HG03378 (cell line): ENCODE data around the gene CRADD.

ENCODE experiments used
- ATAC-seq: cut with Tn5 transposase; IDR thresholded peaks from one replicate; pipeline ENCODE4 v1.9.1; 2021; ENCODE audit warnings: mild to moderate bottlenecking, moderate library complexity; ENCODE audit not compliant: unreplicated experiment

CRADD gene

DNA sequence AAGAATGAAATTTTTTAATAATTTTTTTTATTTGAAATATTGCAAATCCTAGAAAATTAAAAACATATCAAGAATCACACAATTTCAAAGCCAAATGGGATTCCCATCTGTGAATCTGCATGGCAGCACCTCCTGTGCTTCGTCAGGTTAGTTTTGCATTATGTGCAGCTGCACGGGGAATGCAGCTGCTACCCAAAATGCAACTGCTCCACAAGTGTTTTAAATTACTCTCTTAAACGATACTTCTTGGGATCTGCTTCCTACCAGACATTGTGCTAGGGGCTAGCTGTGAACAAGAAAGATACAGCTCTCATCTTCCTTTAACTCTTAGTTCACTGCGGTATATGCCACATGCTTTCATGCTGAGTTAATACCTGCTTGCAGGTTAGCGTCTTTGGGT lies 154.2 kb downstream of the CRADD start:
- no peak for ATAC-seq

- ATAC-seq, result no peak
These were observed 155.0 kb downstream of the CRADD start for GRCh38 chr12:93832131-93832530.

DNA sequence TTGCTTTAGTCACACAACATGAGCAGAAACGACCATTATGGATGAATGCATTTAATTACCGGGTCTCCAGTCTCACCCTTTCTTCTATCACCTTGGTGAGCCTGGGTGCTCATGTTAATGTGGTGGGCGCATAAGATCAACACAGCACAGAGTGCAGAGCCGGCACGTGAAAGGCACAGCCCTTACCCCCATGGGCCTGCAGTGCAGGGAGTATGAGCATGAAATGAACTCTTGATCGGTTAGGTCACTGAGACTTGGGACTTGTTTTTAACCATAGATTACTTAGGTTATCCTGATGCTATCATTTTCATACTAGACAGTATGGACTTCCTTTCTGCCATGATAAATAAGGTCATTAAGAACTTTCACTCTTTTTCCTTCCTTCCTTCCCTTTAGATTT lies 156.8 kb downstream of the CRADD start:
- ATAC-seq, result no peak

GRCh38 chr12:93836620-93837260 lies 159.6 kb downstream of the CRADD start:
- no peak for ATAC-seq

- ATAC-seq, result no peak
These were observed 161.0 kb downstream of the CRADD start for GRCh38 chr12:93838193-93838592.

- ATAC-seq, result no peak
These were observed 161.9 kb downstream of the CRADD start for GRCh38 chr12:93839064-93839463.

GRCh38 chr12:93841671-93842070 lies 164.5 kb downstream of the CRADD start:
- ATAC-seq, result no peak

DNA sequence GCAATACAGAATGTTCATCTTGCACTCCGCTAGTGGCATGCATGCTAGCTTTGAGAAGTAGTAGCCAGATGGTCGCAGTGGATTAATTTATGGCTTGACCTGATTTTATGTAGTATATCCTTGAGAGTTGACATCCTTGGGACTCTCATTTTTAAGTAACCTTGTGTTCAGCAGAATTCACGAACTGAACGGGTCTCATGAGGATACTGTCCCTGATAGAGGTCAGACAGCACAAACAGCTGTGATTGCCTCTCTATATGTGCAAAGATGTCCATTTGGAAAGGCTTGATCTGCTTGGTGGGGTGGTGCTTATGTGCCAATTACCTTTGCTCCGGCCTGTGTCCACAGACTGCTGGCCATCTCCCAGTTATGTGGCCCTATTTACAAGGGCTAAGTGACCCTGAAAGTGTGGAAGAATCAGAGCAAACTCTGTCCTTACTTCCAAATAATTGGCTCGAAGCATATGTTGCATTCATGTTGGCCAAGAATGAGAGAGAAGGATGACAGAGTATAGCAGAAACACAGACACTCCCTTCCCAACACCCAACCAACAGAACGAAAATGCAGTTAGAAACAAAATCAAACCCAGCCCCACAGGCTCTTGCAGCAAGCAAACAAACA lies 167.1 kb downstream of the CRADD start:
- ATAC-seq, result no peak

GRCh38 chr12:93846936-93847516 lies 169.9 kb downstream of the CRADD start:
- ATAC-seq, result no peak

GRCh38 chr12:93847517-93848474 lies 170.6 kb downstream of the CRADD start:
- peak; percentile 92 for ATAC-seq

DNA sequence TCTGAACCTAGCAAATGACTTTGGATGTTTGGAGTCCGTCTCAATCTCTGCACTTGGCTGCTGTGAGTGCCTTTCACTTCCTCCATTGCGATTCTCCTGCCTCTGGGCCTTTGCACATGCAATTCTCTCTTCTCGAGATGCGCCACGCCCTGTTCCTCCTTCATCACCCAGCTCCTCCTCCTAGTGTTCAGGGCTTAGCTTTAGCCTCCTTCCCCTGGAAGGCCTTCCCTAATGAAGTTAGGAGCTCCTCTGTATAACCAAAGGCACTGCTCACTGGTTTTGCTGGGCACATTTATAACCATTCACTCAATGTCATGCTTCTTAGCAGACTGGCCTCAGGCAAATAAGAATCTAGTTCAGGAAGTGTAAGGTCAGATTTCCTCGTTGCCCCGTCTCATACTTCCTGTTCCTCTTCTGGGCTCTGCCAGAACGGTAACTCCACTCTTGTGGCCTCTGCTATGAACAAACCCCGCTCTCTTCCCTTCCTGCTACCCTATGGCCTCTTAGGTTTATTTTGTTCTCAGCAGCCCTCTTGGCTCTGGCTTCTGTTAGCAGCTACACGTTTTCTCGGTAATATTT lies 171.4 kb downstream of the CRADD start:
- no peak for ATAC-seq

DNA sequence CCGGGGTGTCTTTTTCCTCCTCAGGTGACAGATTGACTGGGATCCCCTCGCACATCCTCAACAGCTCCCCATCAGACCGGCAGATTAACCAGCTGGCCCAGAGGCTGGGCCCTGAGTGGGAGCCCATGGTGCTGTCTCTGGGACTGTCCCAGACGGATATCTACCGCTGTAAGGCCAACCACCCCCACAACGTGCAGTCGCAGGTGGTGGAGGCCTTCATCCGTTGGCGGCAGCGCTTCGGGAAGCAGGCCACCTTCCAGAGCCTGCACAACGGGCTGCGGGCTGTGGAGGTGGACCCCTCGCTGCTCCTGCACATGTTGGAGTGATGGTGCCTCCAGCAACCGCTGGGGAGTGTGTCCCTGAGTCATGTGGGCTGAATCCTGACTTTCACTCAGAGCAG lies 172.8 kb downstream of the CRADD start:
- no peak for ATAC-seq

- no peak for ATAC-seq
These were observed 173.5 kb downstream of the CRADD start for GRCh38 chr12:93850481-93851256.

GRCh38 chr12:93851257-93851671 lies 174.1 kb downstream of the CRADD start:
- ATAC-seq, result no peak

DNA sequence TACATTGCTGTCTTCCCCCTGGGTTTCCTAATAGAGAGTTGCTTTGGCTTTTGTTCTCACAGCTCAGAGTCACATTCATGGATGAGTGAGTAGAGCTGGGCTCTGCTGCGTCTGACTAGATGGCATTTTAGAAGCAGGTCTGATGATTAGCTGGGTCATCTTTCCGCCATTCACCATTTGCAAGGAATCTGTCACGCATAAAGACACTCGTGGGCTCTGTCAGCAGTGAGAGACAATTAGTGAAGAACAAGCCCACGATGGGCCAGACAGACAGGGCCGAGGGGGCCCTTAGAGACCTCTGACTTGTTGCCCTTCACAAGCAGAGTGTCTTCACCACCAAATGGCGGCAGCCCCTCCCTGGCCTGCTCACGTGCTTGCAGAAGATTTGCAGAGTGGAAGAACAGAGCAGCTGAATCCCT lies 175.0 kb downstream of the CRADD start:
- no peak for ATAC-seq

DNA sequence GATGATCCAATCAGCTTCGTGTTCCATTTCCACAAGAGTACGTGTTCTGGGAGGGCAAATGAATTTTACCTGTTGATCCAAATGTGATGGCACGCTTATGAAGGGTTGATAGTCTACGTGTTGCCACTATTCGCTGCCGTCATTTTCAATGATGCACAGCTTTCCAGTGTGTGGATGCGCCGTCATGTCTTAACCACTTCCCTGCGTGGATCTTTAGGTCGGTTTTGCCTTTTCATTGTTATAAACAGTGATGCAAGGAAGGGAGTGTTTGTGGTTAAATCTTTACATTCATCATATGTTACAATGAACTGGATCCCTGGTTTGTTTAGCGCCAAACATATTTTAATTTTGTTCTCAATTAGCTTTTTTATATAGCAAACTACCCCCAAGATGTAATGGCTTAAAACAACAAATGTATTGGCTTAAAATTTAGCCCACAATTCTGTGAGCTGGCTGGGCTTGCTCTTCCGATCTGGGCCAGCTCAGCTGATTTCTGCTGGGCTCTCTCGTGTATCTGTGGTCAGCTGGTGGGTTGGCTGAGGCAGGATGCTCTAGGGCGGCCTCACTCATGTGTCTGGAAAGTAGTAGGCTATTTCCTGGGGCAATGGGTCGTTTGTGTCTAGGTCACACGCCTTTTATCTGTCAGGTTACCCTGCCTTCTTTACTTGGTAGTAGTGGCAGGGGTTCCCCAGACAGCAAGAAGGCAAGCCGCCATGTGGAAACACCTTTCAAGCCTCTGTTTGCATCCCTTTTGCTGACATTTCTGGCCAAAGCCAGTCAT lies 176.7 kb downstream of the CRADD start:
- ATAC-seq, result no peak

DNA sequence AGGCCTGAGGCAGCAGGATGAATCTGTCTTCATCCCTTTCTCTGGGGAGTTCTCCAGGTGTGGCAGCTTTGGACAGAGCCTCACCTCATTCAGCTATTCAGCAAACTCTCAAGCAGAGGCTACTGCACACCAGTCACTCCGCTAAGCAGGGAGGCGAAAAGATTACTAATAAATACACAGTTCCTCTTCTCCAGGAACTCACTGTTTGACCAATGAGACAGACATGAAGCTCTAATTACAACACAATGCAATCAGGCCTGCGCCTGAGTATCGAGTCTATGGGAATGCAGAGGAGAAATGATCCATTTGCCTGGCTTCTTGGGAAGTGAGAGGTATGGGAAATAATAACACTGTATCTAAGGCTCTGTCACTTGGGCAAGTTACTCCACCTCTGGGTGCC lies 178.1 kb downstream of the CRADD start:
- ATAC-seq, result no peak

GRCh38 chr12:93856611-93857010 lies 179.4 kb downstream of the CRADD start:
- no peak for ATAC-seq

- no peak for ATAC-seq
These were observed 180.2 kb downstream of the CRADD start for GRCh38 chr12:93857279-93857938.
